Suprapubic skin (tissue), 4 donors: ENCODE measurements around the gene VTN. TPM values are rescaled to one million over a fixed set of nuclear protein-coding genes. Genes with fewer than 3 reads are reported as not detected.

Experiments
- DNase-seq, 2 donors: peaks; one replicate each; pipeline ENCODE4 v3.0.0-alpha.2; 2019; ENCODE audit warnings: low spot score in 2 of 2
- H3K27ac ChIP-seq: fragments of 200-600 bp; sonication (generic); one replicate; pipeline ENCODE4 v1.5.1; 2019
- H3K27me3 ChIP-seq: fragments of 200-600 bp; sonication (generic); one replicate; pipeline ENCODE4 v1.5.1; 2019
- H3K36me3 ChIP-seq: fragments of 200-600 bp; sonication (generic); one replicate; pipeline ENCODE4 v1.5.1; 2019
- H3K4me1 ChIP-seq: fragments of 200-600 bp; sonication (generic); one replicate; pipeline ENCODE4 v1.5.1; 2019
- H3K4me3 ChIP-seq: fragments of 200-600 bp; sonication (generic); one replicate; pipeline ENCODE4 v1.5.1; 2019; ENCODE audit warnings: mild to moderate bottlenecking
- H3K9me3 ChIP-seq: fragments of 200-600 bp; sonication (generic); one replicate; pipeline ENCODE4 v1.5.1; 2019
- EP300 ChIP-seq: sonication (generic); formaldehyde crosslinking; IDR thresholded peaks from one replicate; pipeline ENCODE4 v1.6.1; 2017; ENCODE audit warnings: antibody characterized with exemption
- POLR2A ChIP-seq, 2 donors: fragments of 450-650 bp; IDR thresholded peaks; one replicate each; pipeline ENCODE4 v1.6.1; 2017; ENCODE audit warnings: antibody characterized with exemption in 2 of 2, mild to moderate bottlenecking in 2 of 2, moderate library complexity in 2 of 2
- POLR2AphosphoS5 ChIP-seq, 3 donors: sonication (generic); formaldehyde crosslinking; IDR thresholded peaks; one replicate each; pipeline ENCODE4 v1.6.1; 2017; ENCODE audit warnings: antibody characterized with exemption in 3 of 3
- WGBS: methylation state at CpG from one replicate; pipeline ENCODE4 v1.1.5; 2018; 5-methylcytosine and 5-hydroxymethylcytosine counted together
- total RNA-seq, 4 donors: library from RNA; depleted of rRNA; stranded (reverse); fragments of >200 nt; gene quantifications; one replicate each; pipeline ENCODE4 v1.1.0, GENCODE V29; 2016
- TF ChIP-seq, protein P1 (sequence below), 2 donors: fragments of 200-600 bp in 1 of 2; fragments of 450-650 bp in 1 of 2; sonication (generic) in 1 of 2; IDR thresholded peaks; one replicate each; pipeline ENCODE4 v1.5.1; 2016 to 2019; ENCODE audit warnings: antibody characterized with exemption in 2 of 2, mild to moderate bottlenecking in 1 of 2, moderate library complexity in 1 of 2

The VTN gene
- total RNA-seq, 4 donors from 2014 or later = 0.42 to 4.2 (median 0.42) TPM; not detected in 1

DNA sequence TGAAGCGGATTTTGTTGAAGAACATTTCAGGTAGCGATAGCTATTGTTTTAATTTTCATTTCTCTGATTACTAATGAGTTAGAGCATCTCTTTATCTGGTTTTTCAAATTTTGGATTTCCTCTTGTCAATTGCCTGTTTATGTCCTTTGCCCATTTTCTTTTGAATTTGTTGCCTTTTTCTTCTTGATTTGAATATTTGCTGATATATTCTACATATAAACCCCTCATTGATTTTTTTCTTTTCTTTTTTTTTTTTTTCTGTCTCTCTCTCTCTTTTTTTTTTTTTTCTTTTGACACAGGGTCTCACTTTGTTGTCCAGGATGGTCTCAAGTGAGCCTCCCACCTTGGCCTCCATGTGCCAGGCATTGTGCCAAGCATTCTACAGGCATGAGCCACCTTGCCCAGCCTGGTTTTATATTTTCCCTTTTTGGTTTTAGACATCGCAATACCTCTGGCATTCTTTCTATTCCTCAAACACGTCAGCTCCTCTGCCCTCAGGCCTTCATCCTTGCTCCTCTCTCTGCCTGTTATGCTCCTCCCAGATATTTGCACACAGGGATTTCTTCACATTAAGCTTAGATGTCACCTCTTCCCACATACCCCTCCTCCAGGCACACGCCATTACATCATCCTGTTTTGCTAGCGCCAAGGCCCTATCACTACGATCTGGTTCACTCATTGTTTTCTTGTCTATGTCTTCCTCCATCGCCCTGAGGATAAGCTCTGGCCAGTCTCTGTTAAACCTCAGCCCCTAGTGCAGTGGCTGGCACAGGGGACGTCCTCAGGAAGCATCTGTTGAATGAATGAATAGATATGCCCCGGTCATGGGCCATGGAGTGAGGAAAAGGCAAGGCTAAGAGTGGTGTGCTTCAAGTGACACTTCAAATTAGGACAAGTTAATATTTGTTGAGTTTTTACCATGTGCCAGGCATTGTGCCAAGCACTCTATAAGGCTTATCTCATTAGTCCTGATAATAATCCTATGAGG is 10.0 kb upstream of the VTN start:
- DNase-seq = peak in 1 of 2 donors; percentile 11
- Histone ChIP-seq H3K4me3 (no peak overlapping the region), H3K27ac (no peak overlapping the region), H3K36me3 (no peaks in the 10 kb centered on the region), H3K4me1 (peaks cover 26% of the 10 kb centered on the region), H3K9me3 (no peaks in the 10 kb centered on the region), H3K27me3 (no peaks in the 10 kb centered on the region)
- 70% methylated on average over 10 of the region's 10 CpGs for WGBS
- TF ChIP-seq EP300 (no peak), POLR2AphosphoS5 (IDR thresholded peaks at IDR 0.05) (no peak), POLR2A (IDR thresholded peaks at IDR 0.05) (no peak)
- TF ChIP-seq, protein P1, sequence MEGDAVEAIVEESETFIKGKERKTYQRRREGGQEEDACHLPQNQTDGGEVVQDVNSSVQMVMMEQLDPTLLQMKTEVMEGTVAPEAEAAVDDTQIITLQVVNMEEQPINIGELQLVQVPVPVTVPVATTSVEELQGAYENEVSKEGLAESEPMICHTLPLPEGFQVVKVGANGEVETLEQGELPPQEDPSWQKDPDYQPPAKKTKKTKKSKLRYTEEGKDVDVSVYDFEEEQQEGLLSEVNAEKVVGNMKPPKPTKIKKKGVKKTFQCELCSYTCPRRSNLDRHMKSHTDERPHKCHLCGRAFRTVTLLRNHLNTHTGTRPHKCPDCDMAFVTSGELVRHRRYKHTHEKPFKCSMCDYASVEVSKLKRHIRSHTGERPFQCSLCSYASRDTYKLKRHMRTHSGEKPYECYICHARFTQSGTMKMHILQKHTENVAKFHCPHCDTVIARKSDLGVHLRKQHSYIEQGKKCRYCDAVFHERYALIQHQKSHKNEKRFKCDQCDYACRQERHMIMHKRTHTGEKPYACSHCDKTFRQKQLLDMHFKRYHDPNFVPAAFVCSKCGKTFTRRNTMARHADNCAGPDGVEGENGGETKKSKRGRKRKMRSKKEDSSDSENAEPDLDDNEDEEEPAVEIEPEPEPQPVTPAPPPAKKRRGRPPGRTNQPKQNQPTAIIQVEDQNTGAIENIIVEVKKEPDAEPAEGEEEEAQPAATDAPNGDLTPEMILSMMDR (IDR thresholded peaks at IDR 0.05) = no peak

GRCh38 chr17:28372945-28373274 is 2.8 kb upstream of the VTN start:
- H3K4me1 ChIP-seq = peaks cover 30% of the 10 kb centered on the region
- H3K36me3 ChIP-seq = no peaks in the 10 kb centered on the region
- no peaks in the 10 kb centered on the region for H3K9me3 ChIP-seq
- no peaks in the 10 kb centered on the region for H3K27me3 ChIP-seq
- no peak overlapping the region for H3K27ac ChIP-seq
- DNase-seq = no peak
- TF ChIP-seq POLR2AphosphoS5 (IDR thresholded peaks at IDR 0.05) (no peak), POLR2A (IDR thresholded peaks at IDR 0.05) (no peak), EP300 (no peak)
- TF ChIP-seq, protein P1 (IDR thresholded peaks at IDR 0.05) = no peak
- WGBS = 89% methylated on average over 2 of the region's 6 CpGs
- H3K4me3 ChIP-seq = no peak overlapping the region

DNA sequence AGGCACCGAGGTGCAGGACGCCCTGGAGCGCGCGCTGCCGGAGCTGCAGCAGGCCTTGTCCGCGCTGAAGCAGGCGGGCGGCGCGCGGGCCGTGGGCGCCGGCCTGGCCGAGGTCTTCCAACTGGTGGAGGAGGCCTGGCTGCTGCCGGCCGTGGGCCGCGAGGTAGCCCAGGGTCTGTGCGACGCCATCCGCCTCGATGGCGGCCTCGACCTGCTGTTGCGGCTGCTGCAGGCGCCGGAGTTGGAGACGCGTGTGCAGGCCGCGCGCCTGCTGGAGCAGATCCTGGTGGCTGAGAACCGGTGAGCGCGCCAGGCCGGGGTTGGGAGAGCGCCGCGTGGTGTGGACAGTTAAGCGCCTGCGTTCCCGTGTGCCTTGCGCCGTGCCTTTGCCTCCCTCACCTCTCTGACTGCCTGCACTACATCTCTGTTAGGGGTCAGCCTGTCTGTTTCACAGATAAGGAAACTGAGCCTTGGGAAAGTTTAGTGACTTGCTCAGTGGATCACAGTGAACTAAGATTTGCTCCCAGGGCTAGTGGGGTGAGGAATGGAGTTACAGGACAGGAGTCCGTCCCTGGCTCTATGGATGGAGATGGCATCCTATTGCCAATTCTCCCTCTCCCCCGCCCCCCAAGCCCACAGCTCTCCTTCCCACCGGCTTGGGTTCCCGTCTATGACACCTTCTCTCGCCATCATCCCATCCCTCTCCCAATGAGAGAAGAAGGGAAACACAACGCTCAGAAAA is 2.3 kb upstream of the VTN start:
- WGBS = 37% methylated on average over 11 of the region's 53 CpGs
- no peaks in the 10 kb centered on the region for H3K9me3 ChIP-seq
- H3K27ac ChIP-seq = peak overlapping the region; percentile 23
- H3K27me3 ChIP-seq = no peaks in the 10 kb centered on the region
- TF ChIP-seq EP300 (no peak), POLR2A (IDR thresholded peaks at IDR 0.05) (no peak), POLR2AphosphoS5 (IDR thresholded peaks at IDR 0.05) (no peak)
- TF ChIP-seq, protein P1 (IDR thresholded peaks at IDR 0.05) = no peak
- H3K4me1 ChIP-seq = peaks cover 30% of the 10 kb centered on the region
- H3K4me3 ChIP-seq = peak overlapping the region; percentile 64
- no peaks in the 10 kb centered on the region for H3K36me3 ChIP-seq
- no peak for DNase-seq

DNA sequence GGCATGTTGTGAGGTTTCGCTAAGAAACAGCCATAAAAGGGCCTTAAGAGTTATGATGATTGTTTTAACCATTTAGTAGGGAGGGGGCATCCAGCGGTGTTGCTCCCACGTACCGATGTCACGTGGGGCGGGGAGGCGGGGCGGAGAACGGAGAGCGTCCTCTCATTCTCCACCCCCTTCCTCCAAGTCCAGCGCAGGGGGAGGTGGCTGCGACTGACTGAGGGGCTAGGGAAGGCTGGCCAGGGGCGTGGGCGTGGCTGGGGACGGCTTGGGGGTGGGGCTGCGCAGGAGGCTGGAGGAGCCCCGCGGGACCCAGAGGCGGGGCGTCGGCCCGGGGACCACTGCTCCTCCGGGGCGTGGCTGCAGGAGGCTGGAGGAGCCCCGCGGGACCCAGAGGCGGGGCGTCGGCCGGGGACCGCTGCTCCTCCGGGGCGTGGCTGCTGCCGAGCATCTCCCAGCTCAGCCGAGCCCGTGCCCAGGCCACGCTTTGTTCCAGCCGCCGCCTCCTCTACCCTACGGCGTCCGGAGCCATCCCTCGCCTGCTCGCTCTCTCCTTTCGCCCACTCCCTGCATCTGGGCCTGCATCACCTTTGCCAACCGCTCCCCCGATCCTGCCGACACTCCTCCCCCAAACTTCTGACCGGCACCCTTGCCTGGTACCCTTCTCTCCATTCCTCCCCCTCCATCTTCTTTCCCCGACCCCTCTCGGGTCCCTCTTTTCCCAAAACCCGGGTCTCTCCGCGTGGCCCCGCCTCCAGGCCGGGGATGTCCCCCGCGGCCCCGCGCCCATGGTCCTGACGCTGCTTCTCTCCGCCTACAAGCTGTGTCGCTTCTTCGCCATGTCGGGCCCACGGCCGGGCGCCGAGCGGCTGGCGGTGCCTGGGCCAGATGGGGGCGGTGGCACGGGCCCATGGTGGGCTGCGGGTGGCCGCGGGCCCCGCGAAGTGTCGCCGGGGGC is 1.4 kb upstream of the VTN start, which contains the start of gene SARM1:
TSS of gene SARM1 (plus strand) at position 450 of the 958 bp plus-strand sequence. CDS start at position 789, 339 bp downstream.
- WGBS = under 1% methylated on average over 37 of the region's 80 CpGs
- TF ChIP-seq POLR2AphosphoS5 (IDR thresholded peaks at IDR 0.05) (no peak), POLR2A (IDR thresholded peaks at IDR 0.05) (no peak)
- TF ChIP-seq, protein P1 (IDR thresholded peaks at IDR 0.05) = no peak
- H3K27ac ChIP-seq = peak within 1 kb of the TSS; percentile 23

More for the DNA sequence above, 1.4 kb upstream of the VTN start, which contains the start of gene SARM1:
- Histone ChIP-seq H3K4me3 (peak within 1 kb of the TSS; percentile 64), H3K36me3 (no peaks in the 10 kb centered on the region), H3K9me3 (no peaks in the 10 kb centered on the region), H3K4me1 (peaks cover 30% of the 10 kb centered on the region), H3K27me3 (no peaks in the 10 kb centered on the region)
- DNase-seq = peak; percentile 88 to 91
